ENCODE data around the gene FARP1.

Gene FARP1

DNA sequence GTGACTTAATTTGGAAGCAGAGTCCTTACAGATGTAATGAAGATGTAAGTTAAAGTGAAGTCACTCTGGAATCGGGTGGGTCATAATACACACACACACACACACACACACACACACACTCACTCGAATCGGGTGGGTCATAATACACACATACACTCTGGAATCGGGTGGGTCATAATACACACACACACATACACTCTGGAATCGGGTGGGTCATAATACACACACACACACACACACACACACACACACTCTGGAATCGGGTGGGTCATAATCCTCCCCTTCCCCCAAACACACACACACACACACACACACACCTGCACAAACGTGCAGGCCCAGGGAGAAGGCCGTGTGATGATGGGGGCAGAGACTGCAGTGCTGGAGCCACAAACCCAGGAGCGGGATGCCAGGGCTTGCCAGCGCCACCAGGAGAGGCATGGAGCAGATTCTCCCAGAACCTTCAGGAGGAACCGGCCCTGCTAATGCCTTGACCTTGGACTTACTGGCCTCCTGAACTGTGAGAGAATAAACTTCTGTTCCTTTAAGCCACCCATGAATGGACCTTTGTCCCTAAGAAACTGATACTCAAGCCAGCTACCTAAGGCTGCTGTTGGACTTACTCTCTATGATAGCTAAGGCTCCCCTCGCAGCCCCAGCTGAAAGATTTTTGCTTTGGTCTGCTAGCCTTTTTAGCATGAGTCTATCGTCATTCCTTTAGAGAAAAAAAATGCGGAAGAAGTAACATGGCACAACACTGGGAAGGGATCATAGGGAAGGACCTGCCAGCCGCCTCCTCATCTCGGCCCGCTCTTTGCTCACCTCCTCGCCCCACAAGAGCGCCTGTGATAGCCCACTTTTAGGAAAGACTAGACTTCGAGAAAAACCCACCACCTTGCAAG, 170.4 kb downstream of the FARP1 start:
- DNase-seq = no peak

DNA sequence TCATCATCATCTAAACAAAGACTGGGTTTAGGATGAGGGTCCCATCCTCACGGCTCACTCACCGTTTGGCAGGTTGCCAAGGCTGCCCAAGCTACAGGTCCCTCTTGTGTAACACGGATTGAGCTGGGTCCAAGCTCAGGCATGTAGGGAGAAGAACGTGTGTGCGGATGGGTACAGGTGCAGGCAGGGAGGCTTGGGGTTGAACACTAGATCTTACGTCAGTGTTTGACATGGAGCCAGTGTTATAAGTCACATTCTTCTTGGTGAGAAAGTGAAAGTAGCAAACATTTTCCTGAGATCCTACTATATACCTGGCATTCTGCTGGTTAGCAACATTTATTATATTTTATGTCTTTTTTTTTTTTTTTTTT, 171.0 kb downstream of the FARP1 start:
- DNase-seq = no peak

GRCh38 chr13:98315466-98315865, 172.6 kb downstream of the FARP1 start:
- no peak for DNase-seq

DNA sequence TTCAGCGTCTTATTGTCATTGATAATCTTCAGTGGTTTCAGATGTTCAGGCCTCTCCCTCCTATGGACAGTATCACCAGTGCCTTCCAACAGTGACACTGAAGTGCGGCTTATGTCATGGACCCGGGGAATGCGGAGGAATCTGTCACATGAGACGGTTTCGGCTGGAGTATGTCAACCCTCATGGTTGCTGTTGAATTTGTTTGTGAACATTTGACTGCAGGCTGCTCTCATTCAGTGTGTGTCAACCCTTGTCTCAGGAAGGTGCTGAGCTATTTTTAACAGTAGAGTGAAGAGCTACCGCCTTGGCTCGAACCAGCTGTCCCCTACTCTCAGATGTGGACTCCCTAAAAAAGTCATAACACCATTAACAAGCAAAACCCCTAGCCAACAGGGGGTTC, 173.0 kb downstream of the FARP1 start:
- DNase-seq = no peak

DNA sequence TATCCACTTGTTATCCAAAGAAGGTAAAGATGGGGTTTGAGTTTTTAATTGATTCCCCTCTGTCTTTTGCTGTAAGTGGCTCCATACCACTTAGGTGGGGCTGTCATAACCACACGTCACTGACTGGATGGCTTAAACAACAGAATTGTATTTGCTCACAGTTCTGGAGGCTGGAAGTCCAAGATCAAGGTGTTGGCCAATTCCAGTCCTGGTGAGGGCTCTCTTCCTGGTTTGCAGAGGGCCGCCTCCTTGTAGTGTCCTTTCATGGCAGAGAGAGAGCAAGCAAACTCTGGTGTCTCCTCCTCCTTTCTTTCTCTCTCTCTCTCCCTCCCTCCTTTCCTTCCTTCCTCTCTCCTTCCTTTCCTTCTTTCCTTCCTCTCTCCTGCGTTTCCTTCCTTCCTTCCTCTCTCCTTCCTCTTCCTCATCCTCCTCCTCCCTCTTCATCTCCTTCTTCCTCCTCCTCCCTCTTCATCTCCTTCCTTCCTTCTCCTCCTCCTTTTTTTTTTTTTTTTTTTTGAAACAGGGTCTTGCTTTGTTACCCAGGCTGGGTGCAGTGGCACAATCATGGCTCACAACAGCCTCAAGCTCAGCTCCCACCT, 174.8 kb downstream of the FARP1 start:
- no peak for DNase-seq

GRCh38 chr13:98318263-98318878, 175.5 kb downstream of the FARP1 start:
- DNase-seq = no peak

DNA sequence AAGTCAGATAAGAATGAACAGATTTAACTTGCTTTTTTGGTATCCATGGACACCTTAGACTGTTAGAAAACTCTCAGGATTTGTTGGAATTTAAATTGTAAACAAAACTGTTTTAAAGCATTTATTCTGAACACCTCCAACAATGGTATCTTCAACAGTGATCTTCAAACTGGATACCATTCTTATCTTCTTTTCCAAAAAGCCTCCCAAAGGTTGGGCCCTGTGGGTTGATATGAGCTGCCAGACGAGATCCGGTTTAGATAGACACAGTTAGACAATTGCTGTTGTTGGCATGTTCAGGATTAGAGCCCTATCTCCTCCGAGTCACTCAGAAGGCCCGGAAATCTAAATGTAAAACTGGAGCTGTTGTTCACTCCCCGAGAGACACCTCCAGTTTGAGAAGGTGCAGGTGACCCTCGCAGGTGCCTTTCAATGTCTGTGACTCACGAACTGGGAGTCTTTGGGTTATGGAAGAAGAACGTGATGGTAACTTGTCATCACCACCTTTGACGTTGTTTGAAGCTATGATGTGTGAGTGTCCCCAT, 177.7 kb downstream of the FARP1 start:
- DNase-seq = no peak

DNA sequence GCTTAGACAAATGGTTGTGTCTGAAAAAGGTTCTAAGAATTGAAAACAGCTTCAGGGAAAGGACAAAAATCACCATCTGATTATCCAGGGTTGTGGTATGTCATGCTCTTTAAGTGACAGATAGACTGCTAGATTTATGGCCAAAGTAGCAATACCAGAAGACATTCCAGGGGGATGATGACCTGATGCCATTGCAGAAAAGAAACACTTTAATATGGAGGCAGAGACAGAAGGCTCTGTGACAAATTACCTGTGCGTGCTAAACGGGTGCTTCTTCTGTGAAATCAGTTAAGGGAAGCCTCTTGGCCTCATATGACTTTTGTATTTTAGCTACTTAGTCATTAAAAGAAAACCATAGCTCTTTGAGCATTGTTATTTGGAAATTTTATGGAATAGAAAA, 178.5 kb downstream of the FARP1 start:
- DNase-seq = no peak

DNA sequence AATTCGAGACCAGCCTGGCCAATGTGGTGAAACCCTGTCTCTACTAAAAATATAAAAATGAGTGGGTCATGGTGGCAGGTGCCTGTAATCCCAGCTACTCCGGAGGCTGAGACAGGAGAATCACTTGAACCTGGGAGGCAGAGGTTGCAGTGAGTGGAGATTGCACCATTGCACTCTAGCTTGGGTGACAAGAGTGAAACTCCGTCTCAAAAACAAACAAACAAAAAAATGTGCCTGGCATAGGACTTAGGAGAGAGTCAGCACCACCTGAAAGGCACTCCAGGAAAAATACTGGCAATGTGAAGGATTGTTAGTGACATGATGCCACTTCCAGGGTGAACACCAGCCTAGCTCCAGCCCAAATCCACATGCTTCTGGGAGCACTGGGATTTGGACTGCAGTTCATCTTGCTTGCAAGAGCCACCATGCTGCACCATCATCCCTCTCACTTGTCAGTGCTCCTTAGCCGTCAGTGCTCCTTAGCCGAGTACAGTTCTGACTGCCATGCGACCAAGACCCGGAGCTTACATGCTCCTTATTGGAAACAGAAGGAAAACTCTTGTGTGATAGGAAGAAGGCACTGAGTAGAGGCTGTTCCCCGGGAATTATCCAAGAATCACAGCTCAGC, 179.3 kb downstream of the FARP1 start:
- no peak for DNase-seq

DNA sequence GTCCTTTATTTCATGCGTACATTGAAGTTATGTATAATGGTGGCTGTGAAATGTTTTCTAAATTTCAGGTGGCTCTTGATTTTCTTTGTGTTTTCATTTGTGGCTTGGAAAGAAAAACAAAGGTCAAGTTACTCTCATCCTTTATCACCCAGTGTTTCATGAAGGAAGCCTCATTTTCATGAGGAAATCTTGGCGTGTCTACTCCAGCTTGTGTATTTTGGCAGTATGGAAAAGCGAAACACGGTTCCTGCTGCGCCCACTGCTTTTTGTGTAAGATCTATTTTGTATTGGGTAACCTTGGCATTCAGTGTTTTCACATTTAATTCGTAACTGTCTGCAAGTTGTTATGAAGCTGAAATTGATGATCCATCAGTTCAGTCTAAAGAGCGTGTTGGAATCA, 181.2 kb downstream of the FARP1 start:
- no peak for DNase-seq

GRCh38 chr13:98325724-98326123, 182.8 kb downstream of the FARP1 start:
- DNase-seq = no peak

GRCh38 chr13:98326291-98326690, 183.4 kb downstream of the FARP1 start:
- DNase-seq = no peak

DNA sequence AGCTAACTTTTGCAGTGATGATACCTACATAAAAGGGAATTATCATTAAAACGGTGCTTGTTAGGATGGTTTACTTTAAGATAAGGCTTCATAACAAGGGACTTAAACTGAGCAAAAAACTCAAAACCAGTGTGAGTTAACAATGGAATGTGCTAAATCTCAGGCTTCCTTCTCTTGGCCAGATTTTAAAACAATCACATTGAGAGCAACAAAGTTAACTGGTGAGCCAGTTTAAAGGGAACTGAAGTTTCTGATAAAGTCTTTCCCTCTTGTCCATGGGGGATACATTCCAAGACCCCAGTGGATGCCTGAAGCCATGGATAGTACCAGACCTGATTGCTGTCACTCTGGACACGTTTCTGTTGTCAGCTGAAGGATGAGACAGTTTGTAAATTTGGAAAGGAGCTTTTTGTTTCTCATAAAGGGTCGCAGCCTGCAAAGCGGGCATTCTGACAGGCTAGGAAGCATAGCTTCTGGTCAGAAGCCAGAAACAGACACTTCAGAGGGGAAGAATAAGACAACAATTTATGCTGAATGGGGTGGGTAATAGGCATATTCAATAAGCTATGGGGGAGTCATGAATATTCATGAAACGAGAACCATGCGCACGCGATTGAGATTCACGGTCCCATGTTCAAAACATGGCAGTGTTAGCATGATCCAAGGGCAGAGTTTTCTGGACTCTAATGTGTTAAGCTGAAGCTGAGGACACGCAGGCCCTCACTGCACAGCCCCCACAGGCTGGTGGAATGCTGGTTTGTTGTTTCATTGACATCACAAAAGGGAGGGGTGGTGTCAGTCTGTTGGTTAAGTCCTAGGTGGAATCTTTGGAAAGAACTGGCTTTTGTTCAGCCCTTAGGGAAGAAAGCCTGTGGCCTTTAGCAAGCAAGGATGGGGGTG, 184.7 kb downstream of the FARP1 start:
- DNase-seq = no peak

DNA sequence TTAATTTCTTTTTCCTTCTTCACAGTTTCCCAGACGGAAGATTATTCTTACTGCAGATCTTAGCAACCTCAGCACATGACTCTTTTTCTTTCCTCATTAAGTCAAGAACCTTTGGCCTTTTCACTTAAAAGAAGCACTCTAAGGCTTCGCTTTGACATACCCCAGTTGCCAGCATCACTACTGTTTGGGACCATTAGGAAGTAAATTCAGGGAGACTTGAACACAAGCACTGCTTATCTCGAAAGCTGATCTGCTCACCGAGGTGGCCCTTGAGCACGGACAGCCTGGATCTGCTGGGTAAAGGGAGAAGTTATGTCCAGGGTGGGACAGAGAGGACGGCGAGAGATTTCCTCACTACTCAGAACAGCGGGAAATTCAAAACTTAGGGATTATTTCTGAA, 185.6 kb downstream of the FARP1 start:
- no peak for DNase-seq

DNA sequence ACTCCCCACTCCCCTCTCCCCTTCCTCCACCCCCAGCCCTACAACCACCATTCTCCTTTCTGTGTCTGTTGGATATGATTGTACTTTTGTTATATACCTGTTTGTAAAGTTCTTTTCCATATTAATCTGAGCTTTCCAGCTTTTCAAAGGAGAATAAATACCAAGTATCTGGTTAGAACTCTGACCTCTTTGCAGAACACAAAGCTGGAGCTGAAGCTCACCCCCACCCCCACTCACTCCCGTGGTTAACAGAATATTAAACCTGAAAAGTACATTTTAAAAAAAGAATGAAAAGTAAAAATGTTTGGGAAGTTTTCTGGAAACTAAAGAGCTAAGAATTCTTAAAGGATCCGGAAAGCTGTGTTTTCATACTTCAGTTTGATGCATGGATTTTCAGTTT, 189.3 kb downstream of the FARP1 start:
- DNase-seq = no peak

DNA sequence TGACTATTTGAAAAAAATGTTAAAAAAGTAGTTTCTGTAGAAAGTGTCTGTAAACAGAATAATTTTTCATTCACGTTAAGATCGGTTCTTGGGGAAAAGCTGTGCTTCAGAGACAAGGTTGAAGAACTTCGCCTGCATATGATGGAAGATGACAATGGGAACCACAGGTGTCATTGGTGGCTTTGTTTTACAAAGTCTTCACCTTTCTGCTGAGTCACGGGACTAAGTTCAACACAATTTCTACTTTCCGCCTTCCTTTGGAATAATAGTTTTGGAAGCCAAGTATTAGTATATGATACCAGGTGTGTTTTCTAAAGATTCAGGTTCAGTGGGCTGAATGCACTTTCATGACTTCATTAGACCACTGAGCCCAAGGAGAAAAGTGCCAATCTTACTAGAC, 189.8 kb downstream of the FARP1 start:
- no peak for DNase-seq

- no peak for DNase-seq
Observed at GRCh38 chr13:98333486-98333885, 190.6 kb downstream of the FARP1 start.

GRCh38 chr13:98334620-98335205, 191.8 kb downstream of the FARP1 start:
- no peak for DNase-seq

- no peak for DNase-seq
Observed at GRCh38 chr13:98335721-98336120, 192.8 kb downstream of the FARP1 start.

GRCh38 chr13:98338310-98338709, 195.4 kb downstream of the FARP1 start:
- DNase-seq = no peak

DNA sequence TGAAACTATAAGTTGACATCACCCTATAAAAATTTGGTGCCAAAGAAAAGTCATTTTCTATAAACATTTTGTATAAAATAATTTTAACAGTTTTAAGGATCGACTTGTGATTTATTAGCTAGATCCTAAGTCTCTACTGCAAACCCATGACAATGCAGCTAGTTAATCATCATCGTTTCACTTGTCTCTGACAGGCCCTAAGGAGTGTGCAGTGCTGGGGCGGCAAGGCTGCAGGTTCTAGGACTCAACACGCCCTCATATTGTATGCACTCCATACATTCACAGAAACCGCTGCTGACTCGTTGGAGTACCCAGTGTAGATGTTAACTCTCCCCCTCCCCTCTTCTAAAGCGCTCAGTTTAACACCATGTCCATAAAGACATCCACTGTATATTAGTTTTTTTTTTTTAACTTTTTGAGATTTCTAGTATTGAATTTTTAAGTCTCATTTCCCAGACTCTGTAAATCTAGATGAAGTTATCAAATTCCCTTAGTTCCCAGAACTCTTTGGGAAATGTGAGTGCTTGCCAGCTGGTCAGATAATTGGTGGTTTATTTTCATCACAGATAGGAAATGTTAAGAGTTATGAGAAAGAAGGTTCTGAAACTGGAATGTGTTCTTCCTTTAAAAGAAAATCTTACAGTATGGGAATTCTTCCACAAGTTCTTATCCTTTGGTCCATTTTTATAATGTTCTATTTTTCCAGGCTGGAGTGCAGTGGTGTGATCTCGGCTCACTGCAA, 197.0 kb downstream of the FARP1 start:
- DNase-seq = no peak

All from activated T-cell treated with anti-CD3 and anti-CD28 coated beads, Interleukin-2, amount 50 U/mL, for 48 hours (primary cell).